DOHH2 (cell line): ENCODE measurements around the gene KLF2.

Source experiments
- H3F3A ChIP-seq: fragments of 200-600 bp; sonication (generic), shearing (Covaris generic); 2 replicates; pipeline ENCODE4 v1.6.0; 2016; ENCODE audit warnings: antibody characterized with exemption, mild to moderate bottlenecking; ENCODE audit not compliant: control insufficient read depth, insufficient read depth
- H3K27ac ChIP-seq: fragments of 200-600 bp; sonication (generic); 2 replicates; pipeline ENCODE4 v1.5.1; 2014; ENCODE audit warnings: low read depth, mild to moderate bottlenecking, low read length, moderate library complexity
- H3K27me3 ChIP-seq: fragments of 200-600 bp; sonication (generic); 2 replicates; pipeline ENCODE4 v1.6.1; 2014; ENCODE audit warnings: mild to moderate bottlenecking, low read length, mixed read lengths; ENCODE audit not compliant: control insufficient read depth
- H3K36me3 ChIP-seq: fragments of 200-600 bp; sonication (generic); 2 replicates; pipeline ENCODE4 v1.6.1; 2014; ENCODE audit warnings: mild to moderate bottlenecking, low read length, moderate library complexity, mixed read lengths; ENCODE audit not compliant: control insufficient read depth
- H3K4me1 ChIP-seq: fragments of 200-600 bp; sonication (generic); 2 replicates; pipeline ENCODE4 v1.6.1; 2014; ENCODE audit warnings: mild to moderate bottlenecking, low read length, mixed read lengths; ENCODE audit not compliant: control insufficient read depth
- H3K4me2 ChIP-seq: fragments of 200-600 bp; sonication (generic); 2 replicates; pipeline ENCODE4 v1.6.0; 2014; ENCODE audit warnings: mild to moderate bottlenecking, low read length, moderate library complexity
- H3K4me3 ChIP-seq: fragments of 200-600 bp; sonication (generic); 2 replicates; pipeline ENCODE4 v1.5.1; 2014; ENCODE audit warnings: mild to moderate bottlenecking, low read length, mixed read lengths
- H3K79me2 ChIP-seq: fragments of 200-600 bp; sonication (generic); 2 replicates; pipeline ENCODE4 v1.6.1; 2014; ENCODE audit warnings: mild to moderate bottlenecking, low read length, mixed read lengths; ENCODE audit not compliant: control insufficient read depth
- H3K9me2 ChIP-seq: fragments of 200-600 bp; sonication (generic); replicated peaks from 2 replicates; pipeline ENCODE4 v1.6.1; 2014; ENCODE audit warnings: mild to moderate bottlenecking, low read length, mixed read lengths; ENCODE audit not compliant: control insufficient read depth
- H3K9me3 ChIP-seq: fragments of 200-600 bp; sonication (generic); 2 replicates; pipeline ENCODE4 v1.6.1; 2014; ENCODE audit warnings: antibody characterized with exemption, low read length, mixed read lengths; ENCODE audit not compliant: control insufficient read depth, insufficient read depth
- H4K20me1 ChIP-seq: fragments of 200-600 bp; sonication (generic); 2 replicates; pipeline ENCODE4 v1.6.0; 2014; ENCODE audit warnings: low read depth, mild to moderate bottlenecking, antibody characterized with exemption, low read length, moderate library complexity; ENCODE audit not compliant: control insufficient read depth, insufficient read depth
- EZH2phosphoT487 ChIP-seq: fragments of 200-600 bp; sonication (generic); IDR thresholded peaks from 2 replicates; pipeline ENCODE4 v1.6.1; 2017; ENCODE audit warnings: borderline replicate concordance, mild to moderate bottlenecking, antibody characterized with exemption, low read length, moderate library complexity, mixed read lengths
- TF ChIP-seq, protein P1 (sequence below): fragments of 200-600 bp; sonication (generic); IDR thresholded peaks from one replicate; pipeline ENCODE4 v1.5.1; 2014; ENCODE audit warnings: antibody characterized with exemption, mild to moderate bottlenecking, low read depth, low read length; ENCODE audit not compliant: poor library complexity, severe bottlenecking

Gene KLF2

DNA sequence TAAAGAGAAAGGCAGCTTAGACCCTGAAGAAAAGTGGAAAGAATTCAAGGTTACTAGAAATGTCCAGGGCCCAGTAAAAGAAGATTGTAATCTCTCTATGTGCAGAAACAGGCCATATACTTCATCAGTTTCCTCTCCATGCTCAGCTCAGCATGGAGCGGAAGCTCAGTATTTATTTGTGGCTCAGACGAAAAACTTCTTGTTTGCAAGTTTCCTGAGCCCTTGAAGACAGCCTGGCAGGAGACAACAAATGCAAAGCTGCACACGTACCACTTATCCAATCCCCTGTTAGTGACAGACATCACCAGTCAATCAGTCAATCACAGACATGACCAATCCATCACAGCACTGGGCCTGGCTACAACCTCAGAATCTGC is 8.1 kb upstream of the KLF2 start:
- Histone ChIP-seq H3K4me2 (peak overlapping the region; percentile 44), H3K79me2 (no peaks in the 10 kb centered on the region), H3K27me3 (peaks cover 4% of the 10 kb centered on the region; the same call in 1 of the 2 replicates), H3K4me3 (peak overlapping the region; percentile 18; the same call in 1 of the 2 replicates), H3K9me2 (no peaks in the 10 kb centered on the region), H3K4me1 (peaks cover 33% of the 10 kb centered on the region), H3K27ac (peak overlapping the region; percentile 67), H3K9me3 (no peaks in the 10 kb centered on the region), H4K20me1 (no peaks in the 10 kb centered on the region), H3F3A (peaks cover 6% of the 10 kb centered on the region; the same call in 1 of the 2 replicates), H3K36me3 (no peaks in the 10 kb centered on the region)
- TF ChIP-seq, protein P1, sequence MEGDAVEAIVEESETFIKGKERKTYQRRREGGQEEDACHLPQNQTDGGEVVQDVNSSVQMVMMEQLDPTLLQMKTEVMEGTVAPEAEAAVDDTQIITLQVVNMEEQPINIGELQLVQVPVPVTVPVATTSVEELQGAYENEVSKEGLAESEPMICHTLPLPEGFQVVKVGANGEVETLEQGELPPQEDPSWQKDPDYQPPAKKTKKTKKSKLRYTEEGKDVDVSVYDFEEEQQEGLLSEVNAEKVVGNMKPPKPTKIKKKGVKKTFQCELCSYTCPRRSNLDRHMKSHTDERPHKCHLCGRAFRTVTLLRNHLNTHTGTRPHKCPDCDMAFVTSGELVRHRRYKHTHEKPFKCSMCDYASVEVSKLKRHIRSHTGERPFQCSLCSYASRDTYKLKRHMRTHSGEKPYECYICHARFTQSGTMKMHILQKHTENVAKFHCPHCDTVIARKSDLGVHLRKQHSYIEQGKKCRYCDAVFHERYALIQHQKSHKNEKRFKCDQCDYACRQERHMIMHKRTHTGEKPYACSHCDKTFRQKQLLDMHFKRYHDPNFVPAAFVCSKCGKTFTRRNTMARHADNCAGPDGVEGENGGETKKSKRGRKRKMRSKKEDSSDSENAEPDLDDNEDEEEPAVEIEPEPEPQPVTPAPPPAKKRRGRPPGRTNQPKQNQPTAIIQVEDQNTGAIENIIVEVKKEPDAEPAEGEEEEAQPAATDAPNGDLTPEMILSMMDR: no peak
- no peak for TF ChIP-seq EZH2phosphoT487

DNA sequence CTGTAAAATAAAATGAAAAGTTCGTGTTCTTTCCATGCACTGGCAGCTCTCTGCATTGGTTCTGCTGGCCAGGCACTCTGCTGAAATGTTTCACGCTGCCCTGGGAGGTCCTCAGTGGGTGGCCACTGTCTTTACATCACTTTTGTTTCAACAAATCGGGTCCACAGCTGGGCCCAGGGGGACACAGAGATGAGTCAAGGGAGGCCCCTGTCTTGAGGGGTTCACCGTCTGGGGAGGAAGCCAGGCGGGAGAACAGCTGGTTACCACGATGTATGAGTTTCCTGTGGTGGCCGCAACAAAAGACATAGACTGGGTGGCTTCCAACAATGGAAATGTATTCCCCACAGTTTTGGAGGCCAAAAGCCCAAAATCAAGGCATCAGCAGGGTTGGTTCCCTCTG is 5.1 kb upstream of the KLF2 start:
- Histone ChIP-seq H3K4me1 (peaks cover 53% of the 10 kb centered on the region), H4K20me1 (no peaks in the 10 kb centered on the region), H3K27ac (no peak overlapping the region), H3K27me3 (peaks cover 26% of the 10 kb centered on the region), H3F3A (peaks cover 9% of the 10 kb centered on the region; the same call in 1 of the 2 replicates), H3K79me2 (no peaks in the 10 kb centered on the region), H3K9me2 (no peaks in the 10 kb centered on the region), H3K4me2 (no peak overlapping the region), H3K9me3 (no peaks in the 10 kb centered on the region), H3K4me3 (no peak overlapping the region), H3K36me3 (no peaks in the 10 kb centered on the region)
- TF ChIP-seq EZH2phosphoT487: no peak
- TF ChIP-seq, protein P1: no peak

DNA sequence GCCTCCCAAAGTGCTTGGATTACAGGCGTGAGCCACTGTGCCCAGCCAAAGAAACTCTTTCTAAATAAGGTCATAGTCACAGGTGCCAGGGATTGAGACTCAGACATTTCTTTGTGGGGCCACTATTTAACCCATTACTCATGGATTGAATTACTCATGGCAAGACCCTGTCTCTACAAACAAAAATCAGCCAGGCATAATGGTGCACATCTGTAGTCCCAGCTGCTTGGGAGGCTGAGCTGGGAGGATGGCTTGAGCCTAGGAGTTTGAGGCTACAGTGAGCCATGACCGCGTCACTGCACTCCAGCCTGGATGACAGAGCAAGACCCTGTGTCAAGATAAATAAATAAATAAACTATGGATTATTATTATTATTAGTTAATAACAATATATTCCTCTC is 3.6 kb upstream of the KLF2 start:
- Histone ChIP-seq H3K9me3 (no peaks in the 10 kb centered on the region), H3K36me3 (no peaks in the 10 kb centered on the region), H3K4me2 (no peak overlapping the region), H3K9me2 (no peaks in the 10 kb centered on the region), H3K4me1 (peaks cover 50% of the 10 kb centered on the region), H3F3A (peaks cover 9% of the 10 kb centered on the region; the same call in 1 of the 2 replicates), H3K79me2 (no peaks in the 10 kb centered on the region), H4K20me1 (no peaks in the 10 kb centered on the region), H3K27ac (no peak overlapping the region), H3K27me3 (peaks cover 35% of the 10 kb centered on the region), H3K4me3 (no peak overlapping the region)
- TF ChIP-seq EZH2phosphoT487: no peak
- TF ChIP-seq, protein P1: no peak
